H9 (cell line): Measurements from ENCODE around the gene OSGIN1. TPM values are rescaled to one million over a fixed set of nuclear protein-coding genes. Genes with fewer than 3 reads are reported as not detected.

Experiments
- DNase-seq: peaks from one replicate; pipeline ENCODE4 v3.0.0-alpha.2; 2017
- H2AFZ ChIP-seq: one replicate; pipeline ENCODE4 v1.6.1; 2013; ENCODE audit warnings: mild to moderate bottlenecking, low read length, control low read depth, moderate library complexity
- H2AK5ac ChIP-seq: 2 replicates; pipeline ENCODE4 v1.6.1; 2013; ENCODE audit warnings: low read length, control low read depth, mixed read lengths; ENCODE audit not compliant: insufficient read length
- H2BK120ac ChIP-seq: one replicate; pipeline ENCODE4 v1.6.1; 2013; ENCODE audit warnings: low read depth, mild to moderate bottlenecking, low read length, control low read depth, inconsistent platforms; ENCODE audit not compliant: poor library complexity, severe bottlenecking
- H2BK12ac ChIP-seq: 2 replicates; pipeline ENCODE4 v1.6.1; 2013; ENCODE audit warnings: low read length, control low read depth, mixed read lengths, low read depth; ENCODE audit not compliant: insufficient read length
- H2BK15ac ChIP-seq: 2 replicates; pipeline ENCODE4 v1.6.1; 2013; ENCODE audit warnings: low read depth, low read length, control low read depth
- H2BK20ac ChIP-seq: one replicate; pipeline ENCODE4 v1.6.1; 2013; ENCODE audit warnings: low read depth, mild to moderate bottlenecking, low read length, control low read depth, inconsistent platforms; ENCODE audit not compliant: poor library complexity, severe bottlenecking
- H2BK5ac ChIP-seq: 2 replicates; pipeline ENCODE4 v1.6.1; 2013; ENCODE audit warnings: low read length, control low read depth, mixed read lengths; ENCODE audit not compliant: insufficient read length
- H3K14ac ChIP-seq: 2 replicates; pipeline ENCODE4 v1.6.1; 2013; ENCODE audit warnings: low read length, control low read depth; ENCODE audit not compliant: insufficient read depth
- H3K18ac ChIP-seq: 2 replicates; pipeline ENCODE4 v1.6.1; 2013; ENCODE audit warnings: low read depth, mild to moderate bottlenecking, mixed read lengths, low read length, control low read depth; ENCODE audit not compliant: insufficient read length
- H3K23ac ChIP-seq: 2 replicates; pipeline ENCODE4 v1.6.1; 2013; ENCODE audit warnings: low read length, control low read depth, mixed read lengths, low read depth; ENCODE audit not compliant: insufficient read length
- H3K23me2 ChIP-seq: 2 replicates; pipeline ENCODE4 v1.6.1; 2013; ENCODE audit warnings: low read depth, mild to moderate bottlenecking, mixed read lengths, low read length, control low read depth; ENCODE audit not compliant: insufficient read length, poor library complexity, severe bottlenecking
- H3K27ac ChIP-seq: 2 replicates; pipeline ENCODE4 v1.5.1; 2013; ENCODE audit warnings: low read length, control low read depth, mixed read lengths, low read depth; ENCODE audit not compliant: insufficient read length
- H3K27me3 ChIP-seq: 2 replicates; pipeline ENCODE4 v1.6.1; 2013; ENCODE audit warnings: low read length, control low read depth, inconsistent platforms; ENCODE audit not compliant: insufficient read depth
- H3K4ac ChIP-seq: 2 replicates; pipeline ENCODE4 v1.6.1; 2013; ENCODE audit warnings: low read depth, mild to moderate bottlenecking, control low read depth, inconsistent platforms, low read length, moderate library complexity
- H3K4me1 ChIP-seq: 2 replicates; pipeline ENCODE4 v1.6.1; 2013; ENCODE audit warnings: low read length, control low read depth, inconsistent platforms; ENCODE audit not compliant: insufficient read depth
- H3K4me2 ChIP-seq: 2 replicates; pipeline ENCODE4 v1.6.1; 2013; ENCODE audit warnings: low read length, control low read depth, mixed read lengths; ENCODE audit not compliant: insufficient read length, insufficient read depth
- H3K56ac ChIP-seq: 2 replicates; pipeline ENCODE4 v1.6.1; 2013; ENCODE audit warnings: low read depth, mild to moderate bottlenecking, mixed read lengths, low read length, control low read depth; ENCODE audit not compliant: insufficient read length
- H3K79me1 ChIP-seq: 2 replicates; pipeline ENCODE4 v1.6.1; 2013; ENCODE audit warnings: low read depth, mild to moderate bottlenecking, moderate library complexity, low read length, control low read depth, inconsistent platforms; ENCODE audit not compliant: insufficient read depth, poor library complexity, severe bottlenecking
- H3K79me2 ChIP-seq: 2 replicates; pipeline ENCODE4 v1.6.1; 2013; ENCODE audit warnings: low read length, control low read depth, inconsistent platforms; ENCODE audit not compliant: insufficient read depth
- H3K9ac ChIP-seq: 2 replicates; pipeline ENCODE4 v1.6.1; 2013; ENCODE audit warnings: low read length, control low read depth, mixed read lengths; ENCODE audit not compliant: insufficient read length; ENCODE audit errors: extremely low read depth
- H3K9me3 ChIP-seq: one replicate; pipeline ENCODE4 v1.6.1; 2013; ENCODE audit warnings: low read depth, low read length, inconsistent platforms; ENCODE audit not compliant: control insufficient read depth
- H3T11ph ChIP-seq: one replicate; pipeline ENCODE4 v1.6.1; 2013; ENCODE audit warnings: mild to moderate bottlenecking, low read length, control low read depth, inconsistent platforms
- H4K20me1 ChIP-seq: one replicate; pipeline ENCODE4 v1.6.1; 2013; ENCODE audit not compliant: control insufficient read depth, insufficient read length, insufficient read depth
- H4K5ac ChIP-seq: 2 replicates; pipeline ENCODE4 v1.6.1; 2013; ENCODE audit warnings: low read depth, mild to moderate bottlenecking, mixed read lengths, low read length, control low read depth; ENCODE audit not compliant: insufficient read length
- H4K8ac ChIP-seq: replicated peaks from 2 replicates; pipeline ENCODE4 v1.6.1; 2013; ENCODE audit warnings: low read length, control low read depth, mixed read lengths, low read depth; ENCODE audit not compliant: insufficient read length
- H4K91ac ChIP-seq: 2 replicates; pipeline ENCODE4 v1.6.1; 2013; ENCODE audit warnings: low read depth, mild to moderate bottlenecking, moderate library complexity, mixed read lengths, low read length, control low read depth; ENCODE audit not compliant: insufficient read length
- H3K27ac Mint-ChIP-seq, 3 experiments: 2 replicates in 2 of 3; 3 replicates in 1 of 3; pipeline ENCODE4 v1.8.0; 2020 to 2021; ENCODE audit warnings: mixed read lengths in 3 of 3, mild to moderate bottlenecking in 1 of 3, moderate library complexity in 1 of 3
- H3K27me3 Mint-ChIP-seq: 2 replicates; pipeline ENCODE4 v1.8.0; 2021; ENCODE audit warnings: low read depth, mild to moderate bottlenecking, moderate library complexity, mixed read lengths
- H3K36me3 Mint-ChIP-seq, 3 experiments: 2 replicates in 2 of 3; 3 replicates in 1 of 3; pipeline ENCODE4 v1.8.0; 2020 to 2021; ENCODE audit warnings: low read depth in 3 of 3, mixed read lengths in 3 of 3; ENCODE audit not compliant: insufficient read depth in 1 of 3
- H3K4me1 Mint-ChIP-seq, 2 experiments: 2 replicates each; pipeline ENCODE4 v1.8.0; 2020; ENCODE audit warnings: mixed read lengths in 2 of 2
- H3K4me3 Mint-ChIP-seq, 2 experiments: 2 replicates in 1 of 2; 3 replicates in 1 of 2; pipeline ENCODE4 v1.8.0; 2020 to 2021; ENCODE audit warnings: mild to moderate bottlenecking in 2 of 2, mixed read lengths in 2 of 2, moderate library complexity in 1 of 2
- H3K9me3 Mint-ChIP-seq, 2 experiments: 2 replicates in 1 of 2; 3 replicates in 1 of 2; pipeline ENCODE4 v1.8.0; 2020; ENCODE audit warnings: mild to moderate bottlenecking in 2 of 2, mixed read lengths in 2 of 2, moderate library complexity in 1 of 2
- CTCF ChIP-seq: fragments of 200-600 bp; sonication (generic); conservative IDR thresholded peaks from 3 replicates; pipeline ENCODE4 v1.8.0; 2021; ENCODE audit warnings: antibody characterized with exemption, mild to moderate bottlenecking
- WGBS: extraction: QIAGEN DNeasy Blood & Tissue Kit; methylation state at CpG from one replicate; pipeline ENCODE4 v1.1.7; 2013; ENCODE audit warnings: missing lambda C conversion rate, low lambda C conversion rate, mixed read lengths; ENCODE audit not compliant: insufficient read length; ENCODE audit errors: extremely low coverage; 5-methylcytosine and 5-hydroxymethylcytosine counted together
- total RNA-seq: library from RNA; stranded (reverse); gene quantifications from 2 replicates; pipeline ENCODE4 v1.2.1, GENCODE V29; 2021

OSGIN1 gene
- total RNA-seq, 1 experiment from 2014 or later = 0.63 TPM

- Mint-ChIP-seq H3K27ac (no peak overlapping the region), H3K27me3 (peaks cover 8% of the 10 kb centered on the region), H3K4me1 (peaks cover 22 to 27% of the 10 kb centered on the region in 2 experiments), H3K36me3 (peaks cover 11 to 31% (median 21%) of the 10 kb centered on the region in 3 experiments), H3K4me3 (no peak overlapping the region), H3K9me3 (peaks cover 7 to 9% of the 10 kb centered on the region in 2 experiments)
- no peak overlapping the region for H4K8ac ChIP-seq
- no peak for TF ChIP-seq CTCF
- no peak overlapping the region for H3K4me2 ChIP-seq
- H3K9me3 ChIP-seq = peaks cover 6% of the 10 kb centered on the region
- H3K79me1 ChIP-seq = no peaks in the 10 kb centered on the region
- DNase-seq = no peak
- H3K27ac ChIP-seq = no peak overlapping the region
- no peaks in the 10 kb centered on the region for H3K23me2 ChIP-seq
- no CpG with 5 or more reads among the region's 4 CpGs for WGBS
- H3K23ac ChIP-seq = no peak overlapping the region
- H2BK20ac ChIP-seq = no peak overlapping the region
- H4K5ac ChIP-seq = no peak overlapping the region
- no peak overlapping the region for H3K56ac ChIP-seq
- H3K79me2 ChIP-seq = no peaks in the 10 kb centered on the region
- no peaks in the 10 kb centered on the region for H3K27me3 ChIP-seq
- H3T11ph ChIP-seq = no peak overlapping the region
- H3K9ac ChIP-seq = no peak overlapping the region
- no peak overlapping the region for H3K18ac ChIP-seq
- no peak overlapping the region for H2BK12ac ChIP-seq
- no peak overlapping the region for H2AK5ac ChIP-seq
- no peaks in the 10 kb centered on the region for H4K20me1 ChIP-seq
- no peak overlapping the region for H2AFZ ChIP-seq
- no peaks in the 10 kb centered on the region for H3K4me1 ChIP-seq
- no peak overlapping the region for H3K4ac ChIP-seq
- H2BK5ac ChIP-seq = no peak overlapping the region
- H3K14ac ChIP-seq = no peak overlapping the region
- no peak overlapping the region for H2BK15ac ChIP-seq
- no peak overlapping the region for H2BK120ac ChIP-seq
- no peak overlapping the region for H4K91ac ChIP-seq
These were observed 30.5 kb downstream of the OSGIN1 start for GRCh38 chr16:83983491-83983890.
